ENCODE measurements around the gene SUN2. TPM values are rescaled to one million over a fixed set of nuclear protein-coding genes. Genes with fewer than 3 reads are reported as not detected.

The SUN2 gene
- total and polyA plus RNA-seq, 2 of the 8 experiments (the other 6 are each of a cell fraction or from before 2014, with no cell fraction given): 5.1 to 10.5 TPM

DNA sequence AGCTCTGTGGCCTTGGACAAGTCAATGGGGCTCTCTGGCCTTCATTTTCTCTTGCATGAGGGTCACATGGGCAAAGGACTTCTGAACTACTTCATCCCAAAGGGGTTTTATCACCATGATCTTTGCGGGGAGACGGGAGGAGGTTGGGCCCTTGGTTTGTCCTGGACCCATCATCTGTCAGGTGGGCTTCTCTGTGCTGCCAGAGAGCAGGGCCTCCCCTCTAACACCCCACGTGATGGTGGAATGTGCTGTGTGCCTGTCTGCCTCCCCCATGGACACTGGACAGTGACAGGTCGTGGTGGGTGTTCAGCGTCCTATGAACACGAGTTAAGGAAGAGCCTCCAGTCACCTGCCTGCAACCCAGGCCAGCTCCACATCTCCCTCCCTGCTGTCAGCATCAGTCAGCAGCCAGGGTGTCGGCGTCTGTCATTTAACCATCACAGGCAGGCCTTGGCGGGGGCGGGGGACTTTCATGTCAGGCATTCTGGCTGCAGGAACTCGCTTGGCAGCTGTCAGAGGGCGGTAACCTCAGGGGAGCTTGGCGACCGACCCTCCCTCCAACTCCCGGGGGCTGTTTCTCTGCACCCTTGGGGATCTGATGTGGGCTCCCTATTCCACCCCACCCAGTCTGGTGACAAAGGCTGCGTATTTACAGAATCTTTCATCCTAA lies 2.6 kb upstream of the SUN2 start:
- Histone ChIP-seq H3K18ac (ENCODE audit: extremely low read depth, low read length) (no peak overlapping the region), H3K27ac (ENCODE audit: low read depth, low read length) (no peak overlapping the region), H3K4me1 (replicated peaks in 1 of 4; ENCODE audit: control insufficient read depth in 3 of 4, insufficient read depth in 4 of 4, low read length in 3 of 4) (peaks cover 4 to 16% (median 8%) of the 10 kb centered on the region in 4 experiments), H2AK5ac (ENCODE audit: low read depth, low read length) (no peak overlapping the region), H3K4me2 (ENCODE audit: insufficient read depth in 1 of 2, low read depth in 2 of 2, low read length in 2 of 2) (no peak overlapping the region), H3K79me2 (ENCODE audit: control insufficient read depth in 1 of 2, insufficient read depth in 2 of 2, low read length in 2 of 2) (no peaks in the 10 kb centered on the region), H3K4me3 (ENCODE audit: extremely low read depth in 1 of 4, insufficient read depth in 2 of 4, low read depth in 3 of 4, low read length in 4 of 4) (no peak overlapping the region), H3K36me3 (ENCODE audit: control insufficient read depth in 2 of 4, insufficient read depth in 4 of 4, low read length in 3 of 4) (no peaks in the 10 kb centered on the region), H2BK5ac (ENCODE audit: low read depth, low read length) (no peak overlapping the region), H2BK20ac (ENCODE audit: low read length) (no peak overlapping the region), H2BK15ac (ENCODE audit: low read length) (no peak overlapping the region), H3K9me3 (ENCODE audit: insufficient read depth in 2 of 2, low read depth in 1 of 2, low read length in 1 of 2) (no peaks in the 10 kb centered on the region), H3K14ac (ENCODE audit: insufficient read length) (no peak overlapping the region), H3K23me2 (ENCODE audit: low read depth, low read length) (peaks cover 22% of the 10 kb centered on the region; the same call in 1 of the 2 replicates), H3K4ac (replicated peaks; ENCODE audit: insufficient read length, low read depth, low read length) (no peak overlapping the region), H3K23ac (ENCODE audit: insufficient read length) (no peak overlapping the region), H3K27me3 (replicated peaks in 1 of 4; ENCODE audit: control insufficient read depth in 3 of 4, extremely low read depth in 1 of 4, insufficient read depth in 3 of 4, low read length in 3 of 4) (peaks cover 0 to 6% (median 4%) of the 10 kb centered on the region in 4 experiments; a peak in 5 of 7 replicates), H3K9ac (replicated peaks in 1 of 4; ENCODE audit: extremely low read depth in 1 of 4, low read depth in 3 of 4, low read length in 3 of 4) (no peak overlapping the region), H2AFZ (ENCODE audit: low read length) (no peak overlapping the region), H4K20me1 (replicated peaks in 1 of 2; ENCODE audit: control insufficient read depth in 1 of 2, insufficient read depth in 2 of 2, low read length in 2 of 2) (peaks cover 0 to 6% of the 10 kb centered on the region in 2 experiments), H2BK120ac (replicated peaks; ENCODE audit: low read depth, low read length) (no peak overlapping the region), H4K91ac (replicated peaks; ENCODE audit: insufficient read length, low read length) (no peak overlapping the region), H4K8ac (ENCODE audit: extremely low read depth, insufficient read depth, low read length) (no peak overlapping the region), H3K79me1 (ENCODE audit: low read depth, low read length) (no peaks in the 10 kb centered on the region), H3K56ac (replicated peaks; ENCODE audit: insufficient read length, low read depth, low read length) (no peak overlapping the region), H4K5ac (ENCODE audit: insufficient read length, low read depth, low read length) (no peak overlapping the region), H2BK12ac (ENCODE audit: low read depth, low read length) (no peak overlapping the region)
- ChIA-PET POLR2A (ENCODE audit: partially characterized antibody) (interaction anchor here (0.7 to 3.5 kb wide), 6 partner anchors 11 to 144 kb away, joined by 3 to 23 read pairs (median 4); no protein-coding TSS in a partner anchor), CTCF (ENCODE audit: partially characterized antibody) (interaction anchor here (0.6 to 13.8 kb wide), 4 partner anchors 11 to 43 kb away, joined by 3 to 124 read pairs (median 24); no protein-coding TSS in a partner anchor)
- FAIRE-seq: no peak
- DNase-seq (ENCODE audit: low read depth in 1 of 2, low spot score in 2 of 2): no peak
- TF ChIP-seq RBBP5 (IDR thresholded peaks at IDR 0.05; ENCODE audit: borderline replicate concordance, low read depth, low read length) (no peak), SP1 (IDR thresholded peaks at IDR 0.05; ENCODE audit: low read depth, low read length) (no peak), POU5F1 (IDR thresholded peaks at IDR 0.05; ENCODE audit: low read depth, low read length) (no peak), MAFK (IDR thresholded peaks at IDR 0.05; ENCODE audit: low read depth, low read length) (no peak), EP300 (IDR thresholded peaks at IDR 0.05; ENCODE audit: borderline replicate concordance in 1 of 2, low read depth in 2 of 2, low read length in 2 of 2) (no peak), POLR2AphosphoS5 (IDR thresholded peaks at IDR 0.05; ENCODE audit: low read depth, low read length) (no peak)
- TF ChIP-seq, protein P1, sequence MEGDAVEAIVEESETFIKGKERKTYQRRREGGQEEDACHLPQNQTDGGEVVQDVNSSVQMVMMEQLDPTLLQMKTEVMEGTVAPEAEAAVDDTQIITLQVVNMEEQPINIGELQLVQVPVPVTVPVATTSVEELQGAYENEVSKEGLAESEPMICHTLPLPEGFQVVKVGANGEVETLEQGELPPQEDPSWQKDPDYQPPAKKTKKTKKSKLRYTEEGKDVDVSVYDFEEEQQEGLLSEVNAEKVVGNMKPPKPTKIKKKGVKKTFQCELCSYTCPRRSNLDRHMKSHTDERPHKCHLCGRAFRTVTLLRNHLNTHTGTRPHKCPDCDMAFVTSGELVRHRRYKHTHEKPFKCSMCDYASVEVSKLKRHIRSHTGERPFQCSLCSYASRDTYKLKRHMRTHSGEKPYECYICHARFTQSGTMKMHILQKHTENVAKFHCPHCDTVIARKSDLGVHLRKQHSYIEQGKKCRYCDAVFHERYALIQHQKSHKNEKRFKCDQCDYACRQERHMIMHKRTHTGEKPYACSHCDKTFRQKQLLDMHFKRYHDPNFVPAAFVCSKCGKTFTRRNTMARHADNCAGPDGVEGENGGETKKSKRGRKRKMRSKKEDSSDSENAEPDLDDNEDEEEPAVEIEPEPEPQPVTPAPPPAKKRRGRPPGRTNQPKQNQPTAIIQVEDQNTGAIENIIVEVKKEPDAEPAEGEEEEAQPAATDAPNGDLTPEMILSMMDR (IDR thresholded peaks at IDR 0.05; ENCODE audit: control extremely low read depth in 1 of 3, insufficient read depth in 1 of 3, low read depth in 1 of 3, low read length in 3 of 3): no peak
- WGBS, 2 experiments (ENCODE audit: extremely low coverage in 1 of 2, insufficient coverage in 1 of 2, insufficient read length in 1 of 2, insufficient replicate concordance in 2 of 2, low coverage in 1 of 2, low lambda C conversion rate in 2 of 2, missing lambda C conversion rate in 1 of 2): 84% methylated on average over 14 of the region's 16 CpGs; no CpG with 5 or more reads in 1 of the 2 experiments
